K562 (cell line): Measurements from ENCODE around the gene TBRG4. TPM values are rescaled to one million over a fixed set of nuclear protein-coding genes. Genes with fewer than 3 reads are reported as not detected.

Experiments used
- ATAC-seq: fragments of 200-7000 bp; cut with Tn5 transposase; 3 replicates; pipeline ENCODE4 v1.9.1; 2020; ENCODE audit warnings: moderate library complexity
- BruUV-seq: library from RNA; stranded (reverse); fragments of 400-500 nt; replicated peaks from 2 replicates; lab custom pipeline; 2021; lab: Mats Ljungman, UMichigan
- CTCF ChIA-PET: fragments of 300-600 bp; formaldehyde crosslinking; extraction: SDS; loops from one replicate; lab custom pipeline; 2021; ENCODE audit warnings: low intra/inter-chr PET ratio; lab: Yijun Ruan, JAX
- POLR2A ChIA-PET: fragments of 300-600, 350-650 bp; sonication (Branson Sonifier 250); formaldehyde crosslinking; extraction: SDS; loops from one replicate; lab custom pipeline; 2021; ENCODE audit warnings: antibody characterized with exemption, inconsistent platforms; lab: Yijun Ruan, JAX
- DNase-seq, 4 experiments: peaks; one replicate each; pipeline versions ENCODE4 v3.0.0 to v3.0.0-alpha.2; 2011 to 2018; ENCODE audit warnings: low spot score in 3 of 4, mixed read lengths in 3 of 4; ENCODE audit errors: extremely low read depth in 1 of 4
- FAIRE-seq: peaks from 2 replicates; lab custom pipeline; 2011; peaks lifted over from hg19 to GRCh38; lab: Jason Lieb, UNC
- H2AFZ ChIP-seq: 2 replicates; pipeline ENCODE4 v1.6.0; 2011; ENCODE audit warnings: low read depth, low read length, control low read depth, inconsistent platforms
- H3K27ac ChIP-seq: fragments of 200-600 bp; 3 replicates; pipeline ENCODE4 v1.8.0; 2011; ENCODE audit warnings: low read depth, mild to moderate bottlenecking, control low read depth, inconsistent platforms, low read length, moderate library complexity, mixed read lengths; ENCODE audit errors: extremely low read depth
- H3K27me3 ChIP-seq, 2 experiments: fragments of 300-600 bp in 1 of 2; 2 replicates in 1 of 2; 3 replicates in 1 of 2; pipeline versions ENCODE4 v1.6.0 to v1.8.0; 2011; ENCODE audit warnings: inconsistent platforms in 2 of 2, low read length in 2 of 2, mild to moderate bottlenecking in 1 of 2, mixed read lengths in 1 of 2, moderate library complexity in 1 of 2; ENCODE audit not compliant: control insufficient read depth in 2 of 2, insufficient read depth in 2 of 2
- H3K36me3 ChIP-seq: fragments of 300-600 bp; 3 replicates; pipeline ENCODE4 v1.8.0; 2011; ENCODE audit warnings: mild to moderate bottlenecking, low read length, inconsistent platforms; ENCODE audit not compliant: control insufficient read depth, insufficient read depth
- H3K4me1 ChIP-seq, 2 experiments: fragments of 200-600 bp in 1 of 2; replicated peaks in 1 of 2; 2 replicates in 1 of 2; 3 replicates in 1 of 2; pipeline versions ENCODE4 v1.5.1 to v1.8.0; 2011; ENCODE audit warnings: inconsistent platforms in 2 of 2, low read length in 2 of 2, mild to moderate bottlenecking in 1 of 2, mixed read lengths in 1 of 2, moderate library complexity in 1 of 2; ENCODE audit not compliant: control insufficient read depth in 2 of 2, insufficient read depth in 2 of 2
- H3K4me2 ChIP-seq: 2 replicates; pipeline ENCODE4 v1.6.1; 2011; ENCODE audit warnings: low read length, control low read depth, inconsistent platforms, mixed read lengths; ENCODE audit not compliant: insufficient read depth
- H3K4me3 ChIP-seq: fragments of 200-600 bp; sonication (generic), shearing (Covaris generic); 2 replicates; pipeline ENCODE4 v1.5.1; 2016; ENCODE audit warnings: control low read depth, inconsistent platforms
- H3K79me2 ChIP-seq: fragments of 200-600 bp; 3 replicates; pipeline ENCODE4 v1.8.0; 2011; ENCODE audit warnings: low read length, inconsistent platforms; ENCODE audit not compliant: control insufficient read depth, insufficient read depth
- H3K9ac ChIP-seq, 2 experiments: 2 replicates each; pipeline versions ENCODE4 v1.6.0 to v1.6.1; 2011; ENCODE audit warnings: low read depth in 2 of 2, low read length in 2 of 2, control low read depth in 1 of 2, inconsistent platforms in 1 of 2, mild to moderate bottlenecking in 1 of 2, mixed read lengths in 1 of 2; ENCODE audit not compliant: insufficient read depth in 1 of 2
- H3K9me1 ChIP-seq: one replicate; pipeline ENCODE4 v1.6.0; 2011; ENCODE audit warnings: inconsistent platforms, mild to moderate bottlenecking, low read length, moderate library complexity; ENCODE audit not compliant: control insufficient read depth, insufficient read depth
- H3K9me3 ChIP-seq: replicated peaks from 2 replicates; pipeline ENCODE4 v1.5.1; 2011; ENCODE audit warnings: low read depth, low read length, inconsistent platforms; ENCODE audit not compliant: control insufficient read depth, insufficient read depth
- H4K20me1 ChIP-seq: replicated peaks from 2 replicates; pipeline ENCODE4 v1.6.1; 2011; ENCODE audit warnings: low read length, inconsistent platforms, mixed read lengths; ENCODE audit not compliant: control insufficient read depth, insufficient read depth
- ESRRA ChIP-seq: fragments of 450-650 bp; IDR thresholded peaks from 2 replicates; pipeline ENCODE4 v1.6.1; 2014; ENCODE audit warnings: low read depth, mild to moderate bottlenecking, moderate library complexity, borderline replicate concordance
- NCOA6 ChIP-seq: fragments of 450-650 bp; IDR thresholded peaks from 2 replicates; pipeline ENCODE4 v1.6.1; 2017; ENCODE audit warnings: mild to moderate bottlenecking
- NR2C1 ChIP-seq, 2 experiments: fragments of 450-650 bp; IDR thresholded peaks; 2 replicates each; pipeline ENCODE4 v1.6.1; 2017; ENCODE audit warnings: mild to moderate bottlenecking in 2 of 2, antibody characterized with exemption in 1 of 2, inconsistent platforms in 1 of 2, missing compliant biosample characterization in 1 of 2, missing genetic modification characterization in 1 of 2
- USF1 ChIP-seq: sonication (generic); formaldehyde crosslinking; IDR thresholded peaks from 2 replicates; pipeline ENCODE4 v1.9.0; 2022; ENCODE audit warnings: mild to moderate bottlenecking, missing genetic modification reagents
- WGBS: fragments of 100-300 bp; shearing (Covaris generic); methylation state at CpG from one replicate; pipeline ENCODE4 v1.1.6; 2016; ENCODE audit warnings: low coverage, mixed read lengths; ENCODE audit not compliant: insufficient coverage; ENCODE audit errors: missing lambda C conversion rate; 5-methylcytosine and 5-hydroxymethylcytosine counted together
- in situ Hi-C: fragments of 300-500 bp; cut with MboI; formaldehyde crosslinking; loops from 4 replicates; pipeline ENCODE4 v1.15.0; 2018; ENCODE audit warnings: inconsistent platforms, mixed read lengths
- intact Hi-C: fragments of 100-400 bp; cut with micrococcal nuclease; formaldehyde crosslinking; loops from 2 replicates; pipeline ENCODE4 v1.14.2; 2022
- polyA plus RNA-seq, 8 experiments: library from polyadenylated mRNA; depleted of rRNA in 4 of 8; stranded (reverse) in 5 of 8; unstranded in 3 of 8; fragments of >200 nt; fragmentation: Nextera tagmentation in 2 of 8; fragmentation: Illumina TruSeq in 1 of 8; extraction: Ambion mirVana in 2 of 8; extraction: Trizol in 1 of 8; gene quantifications; 2 replicates each; pipeline versions ENCODE4 v1.2.1 to v1.2.3, GENCODE V29; 2011 to 2014; ENCODE audit warnings: inconsistent platforms in 1 of 8, missing spikeins in 1 of 8
- total RNA-seq, 7 experiments: library from RNA; depleted of rRNA in 6 of 7; stranded (reverse); fragments of >200 nt in 6 of 7; fragmentation: Illumina TruSeq in 2 of 7; extraction: Trizol in 2 of 7; gene quantifications; 2 replicates each; pipeline versions ENCODE4 v1.2.1 to v1.2.3, GENCODE V29; 2011 to 2021; ENCODE audit warnings: low replicate concordance in 1 of 7

Gene TBRG4
- total and polyA plus RNA-seq, 9 of the 15 experiments (the other 6 are each of a cell fraction or from before 2014, with no cell fraction given): 11.2 to 322 (median 216) TPM

GRCh38 chr7:45133352-45133751 is 21.9 kb upstream of the TBRG4 start:
- CTCF ChIA-PET: interaction anchor here (0.9 kb wide), 1 partner anchor 166 kb away, joined by 3 read pairs; no protein-coding TSS in a partner anchor
- WGBS: 43% methylated on average over 4 of the region's 4 CpGs
- POLR2A ChIA-PET: interaction anchor here (0.7 to 1.4 kb wide), 3 partner anchors 11 to 879 kb away, joined by 3 to 8 read pairs (median 3); partner anchors contain the start of gene TBRG4

More at GRCh38 chr7:45133352-45133751, 21.9 kb upstream of the TBRG4 start:
- no peaks in the 10 kb centered on the region for H3K27me3 ChIP-seq
- H3K9me3 ChIP-seq: no peaks in the 10 kb centered on the region
- ATAC-seq (no peak), FAIRE-seq (no peak), DNase-seq (no peak)
- no TSS peak for BruUV-seq
- H2AFZ ChIP-seq: no peak overlapping the region
- in situ Hi-C loops: loop anchor here (10.0 kb wide), 1 partner anchor 539 kb away; no protein-coding TSS in a partner anchor
- TF ChIP-seq NCOA6: no peak
- TF ChIP-seq ESRRA: peak; percentile 10; the same call in 1 of the 2 replicates
- TF ChIP-seq NR2C1 (IDR thresholded peaks at IDR 0.05): no peak
- TF ChIP-seq NR2C1 (tag; IDR thresholded peaks at IDR 0.05): peak; percentile 29; the same call in 1 of the 2 replicates
- TF ChIP-seq USF1 (CRISPR knock-in tag): peak; percentile 52
- peaks cover 4 to 7% of the 10 kb centered on the region in 2 experiments; a peak in 4 of 5 replicates for H3K4me1 ChIP-seq
- H3K4me2 ChIP-seq: no peak overlapping the region
- peaks cover 3% of the 10 kb centered on the region for H3K9me1 ChIP-seq
- H4K20me1 ChIP-seq: no peaks in the 10 kb centered on the region
- no peaks in the 10 kb centered on the region for H3K36me3 ChIP-seq
- H3K27ac ChIP-seq: no peak overlapping the region
- H3K79me2 ChIP-seq: no peaks in the 10 kb centered on the region
- intact Hi-C loops: loop anchor here (10.0 kb wide), 1 partner anchor 279 kb away; no protein-coding TSS in a partner anchor
- H3K4me3 ChIP-seq: no peak overlapping the region
- no peak overlapping the region for H3K9ac ChIP-seq
